ENCODE results near the gene DBNL. TPM values are rescaled to one million over a fixed set of nuclear protein-coding genes. Genes with fewer than 3 reads are reported as not detected.

Gene DBNL
- total and polyA plus RNA-seq, 3 donors from 2014 or later: 50.0 to 72.7 (median 61.4) TPM

DNA sequence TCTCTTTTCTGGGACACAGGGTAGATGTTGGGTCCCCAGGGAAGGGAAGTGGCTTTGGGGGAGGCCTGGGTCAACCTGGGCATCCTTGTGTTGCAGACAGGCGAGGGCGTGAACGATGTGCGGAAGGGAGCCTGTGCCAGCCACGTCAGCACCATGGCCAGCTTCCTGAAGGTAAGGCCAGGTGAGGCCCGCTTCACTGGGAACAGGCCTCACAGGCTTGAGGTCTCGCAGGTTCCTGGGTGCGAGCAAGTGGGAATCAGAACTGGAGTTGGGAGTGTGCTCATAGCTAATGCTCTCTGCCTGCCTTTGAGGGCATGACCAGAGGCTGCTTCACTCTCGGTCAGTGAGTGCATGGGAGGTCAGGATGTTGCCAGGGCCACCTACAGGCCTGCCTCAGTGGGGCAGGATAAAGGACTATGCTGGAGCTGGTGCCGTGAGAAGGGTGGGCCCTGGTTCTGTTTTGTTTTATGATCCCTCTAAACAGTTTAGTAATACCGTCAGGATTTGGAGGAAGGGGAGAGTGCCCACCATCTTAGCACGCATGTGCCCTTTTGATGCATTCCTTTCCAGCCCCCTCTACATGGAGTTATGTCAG, 8.4 kb downstream of the DBNL start:
- Histone ChIP-seq H3K9me3 (no peaks in the 10 kb centered on the region), H3K27me3 (no peaks in the 10 kb centered on the region), H3K27ac (no peak overlapping the region), H3K4me3 (no peak overlapping the region), H3K4me1 (no peaks in the 10 kb centered on the region), H3K36me3 (ENCODE audit: low read depth, missing control alignments) (no peaks in the 10 kb centered on the region)
- intact Hi-C loops (cut with DNase I; ENCODE audit: low total_unique reads): no loop called here
- 83 to 94% methylated on average over 12 of the region's 12 CpGs for WGBS, 2 donors
- TF ChIP-seq, protein P1, sequence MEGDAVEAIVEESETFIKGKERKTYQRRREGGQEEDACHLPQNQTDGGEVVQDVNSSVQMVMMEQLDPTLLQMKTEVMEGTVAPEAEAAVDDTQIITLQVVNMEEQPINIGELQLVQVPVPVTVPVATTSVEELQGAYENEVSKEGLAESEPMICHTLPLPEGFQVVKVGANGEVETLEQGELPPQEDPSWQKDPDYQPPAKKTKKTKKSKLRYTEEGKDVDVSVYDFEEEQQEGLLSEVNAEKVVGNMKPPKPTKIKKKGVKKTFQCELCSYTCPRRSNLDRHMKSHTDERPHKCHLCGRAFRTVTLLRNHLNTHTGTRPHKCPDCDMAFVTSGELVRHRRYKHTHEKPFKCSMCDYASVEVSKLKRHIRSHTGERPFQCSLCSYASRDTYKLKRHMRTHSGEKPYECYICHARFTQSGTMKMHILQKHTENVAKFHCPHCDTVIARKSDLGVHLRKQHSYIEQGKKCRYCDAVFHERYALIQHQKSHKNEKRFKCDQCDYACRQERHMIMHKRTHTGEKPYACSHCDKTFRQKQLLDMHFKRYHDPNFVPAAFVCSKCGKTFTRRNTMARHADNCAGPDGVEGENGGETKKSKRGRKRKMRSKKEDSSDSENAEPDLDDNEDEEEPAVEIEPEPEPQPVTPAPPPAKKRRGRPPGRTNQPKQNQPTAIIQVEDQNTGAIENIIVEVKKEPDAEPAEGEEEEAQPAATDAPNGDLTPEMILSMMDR (IDR thresholded peaks at IDR 0.05): no peak
- no peak for TF ChIP-seq POLR2A (IDR thresholded peaks at IDR 0.05)
- no peak for DNase-seq

DNA sequence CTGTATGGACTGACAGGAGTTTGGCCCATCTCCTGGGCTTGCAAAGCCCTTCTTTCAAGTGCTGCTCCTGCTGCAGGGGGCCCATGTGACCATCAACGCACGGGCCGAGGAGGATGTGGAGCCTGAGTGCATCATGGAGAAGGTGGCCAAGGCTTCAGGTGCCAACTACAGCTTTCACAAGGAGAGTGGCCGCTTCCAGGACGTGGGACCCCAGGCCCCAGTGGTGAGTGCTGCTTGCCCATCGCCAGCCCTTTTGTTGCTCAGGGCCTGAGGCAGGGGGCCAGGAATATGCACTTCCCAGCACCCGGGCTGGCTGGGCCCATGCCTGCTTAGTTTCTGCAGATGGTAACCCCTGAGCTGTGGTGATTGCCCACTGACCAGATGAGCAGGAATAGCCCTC, 12.2 kb downstream of the DBNL start:
- intact Hi-C loops (cut with DNase I; ENCODE audit: low total_unique reads): no loop called here
- 89 to 91% methylated on average over 6 to 7 of the region's 7 CpGs for WGBS, 2 donors
- DNase-seq: no peak
- Histone ChIP-seq H3K4me1 (no peaks in the 10 kb centered on the region), H3K36me3 (ENCODE audit: low read depth, missing control alignments) (no peaks in the 10 kb centered on the region), H3K27me3 (no peaks in the 10 kb centered on the region), H3K27ac (no peak overlapping the region), H3K4me3 (no peak overlapping the region), H3K9me3 (no peaks in the 10 kb centered on the region)
- TF ChIP-seq, protein P1 (IDR thresholded peaks at IDR 0.05): no peak
- no peak for TF ChIP-seq POLR2A (IDR thresholded peaks at IDR 0.05)

DNA sequence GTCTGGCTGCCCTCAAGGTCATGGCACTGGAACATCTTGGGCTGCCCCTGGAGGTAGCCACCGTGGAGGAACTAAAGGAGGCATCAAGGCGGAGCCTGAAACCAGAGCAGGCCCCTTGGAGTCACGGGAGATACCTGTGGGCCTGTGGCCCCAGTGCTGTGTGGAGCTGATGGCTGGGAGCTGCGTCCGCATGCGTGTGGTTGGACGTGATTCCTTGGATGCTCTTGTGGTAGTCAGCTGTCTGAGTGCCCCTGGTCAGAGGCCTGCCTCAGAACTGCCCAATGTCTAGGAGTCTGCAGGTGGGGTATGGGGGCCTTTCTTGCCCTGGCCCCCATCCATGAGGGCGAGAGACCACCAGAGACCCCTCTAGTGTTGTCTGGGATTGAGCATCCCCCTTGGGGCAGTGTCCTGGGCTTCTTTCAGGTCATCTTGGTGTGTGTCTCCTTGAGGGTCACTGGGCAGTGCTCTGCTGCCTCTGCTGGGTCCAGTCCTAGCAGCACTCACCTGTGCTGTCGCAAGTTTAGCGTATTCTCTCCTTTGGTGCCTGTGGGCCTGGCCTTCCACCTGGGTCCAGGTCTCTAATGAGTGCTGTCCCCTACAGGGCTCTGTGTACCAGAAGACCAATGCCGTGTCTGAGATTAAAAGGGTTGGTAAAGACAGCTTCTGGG, 12.8 kb downstream of the DBNL start:
- 87% methylated on average over 6 to 11 of the region's 11 CpGs for WGBS, 2 donors
- Histone ChIP-seq H3K4me1 (no peaks in the 10 kb centered on the region), H3K36me3 (ENCODE audit: low read depth, missing control alignments) (no peaks in the 10 kb centered on the region), H3K27me3 (no peaks in the 10 kb centered on the region), H3K27ac (no peak overlapping the region), H3K4me3 (no peak overlapping the region), H3K9me3 (no peaks in the 10 kb centered on the region)
- TF ChIP-seq POLR2A (IDR thresholded peaks at IDR 0.05): no peak
- TF ChIP-seq, protein P1 (IDR thresholded peaks at IDR 0.05): no peak
- intact Hi-C loops (cut with DNase I; ENCODE audit: low total_unique reads): no loop called here
- DNase-seq: no peak

DNA sequence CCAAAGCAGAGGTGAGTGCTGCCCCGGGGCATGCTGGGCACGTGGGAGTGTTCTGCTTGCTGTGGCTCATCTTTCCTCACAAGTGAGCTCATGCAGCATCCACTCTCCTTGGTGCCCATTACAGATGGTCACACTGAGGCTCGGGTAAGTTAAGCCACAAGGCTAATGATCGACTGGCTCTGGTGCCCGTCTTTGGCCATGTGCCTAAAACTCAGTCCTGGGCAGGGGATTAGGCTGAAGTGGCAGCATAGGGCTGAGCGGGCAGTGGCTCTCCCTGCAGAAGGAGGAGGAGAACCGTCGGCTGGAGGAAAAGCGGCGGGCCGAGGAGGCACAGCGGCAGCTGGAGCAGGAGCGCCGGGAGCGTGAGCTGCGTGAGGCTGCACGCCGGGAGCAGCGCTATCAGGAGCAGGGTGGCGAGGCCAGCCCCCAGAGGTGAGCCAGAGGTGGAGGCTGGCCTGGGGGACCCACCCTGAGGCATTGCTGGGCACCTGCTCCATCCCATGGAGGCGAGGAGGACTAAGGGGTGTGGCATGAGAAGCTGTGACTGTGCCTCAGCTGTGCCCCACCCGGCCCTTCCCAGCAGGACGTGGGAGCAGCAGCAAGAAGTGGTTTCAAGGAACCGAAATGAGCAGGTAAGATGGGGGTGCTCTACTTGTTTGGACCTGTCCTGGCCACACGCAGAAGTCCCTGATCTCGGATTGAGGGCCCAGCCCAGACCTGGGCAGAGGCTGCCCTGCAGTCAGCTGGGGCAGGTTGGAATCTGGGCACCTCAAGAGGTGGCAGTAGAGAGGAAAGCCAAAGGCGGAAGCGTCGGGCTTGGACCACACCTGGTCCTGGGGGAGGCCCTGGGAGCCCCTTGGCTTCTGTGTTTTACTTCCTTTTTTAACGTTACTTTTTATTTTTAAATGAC, 13.6 kb downstream of the DBNL start:
- Histone ChIP-seq H3K27me3 (no peaks in the 10 kb centered on the region), H3K4me1 (peaks cover 5% of the 10 kb centered on the region), H3K36me3 (ENCODE audit: low read depth, missing control alignments) (no peaks in the 10 kb centered on the region), H3K27ac (no peak overlapping the region), H3K9me3 (no peaks in the 10 kb centered on the region), H3K4me3 (no peak overlapping the region)
- intact Hi-C loops (cut with DNase I; ENCODE audit: low total_unique reads): no loop called here
- DNase-seq: no peak
- WGBS, 2 donors: 91 to 94% methylated on average over 16 to 30 of the region's 30 CpGs
- TF ChIP-seq, protein P1 (IDR thresholded peaks at IDR 0.05): no peak
- no peak for TF ChIP-seq POLR2A (IDR thresholded peaks at IDR 0.05)

All from testis (tissue), 3 donors.